Stimulated activated CD8-positive, alpha-beta memory T cell treated with anti-CD3 and anti-CD28 coated beads, Interleukin-15, amount 100 ng/mL, for 24 hours (primary cell): ENCODE results near the gene TMEM200A.

Source experiments
- DNase-seq: peaks from one replicate; pipeline ENCODE4 v3.0.0-alpha.2; 2020; ENCODE audit warnings: low read depth

Gene TMEM200A

DNA sequence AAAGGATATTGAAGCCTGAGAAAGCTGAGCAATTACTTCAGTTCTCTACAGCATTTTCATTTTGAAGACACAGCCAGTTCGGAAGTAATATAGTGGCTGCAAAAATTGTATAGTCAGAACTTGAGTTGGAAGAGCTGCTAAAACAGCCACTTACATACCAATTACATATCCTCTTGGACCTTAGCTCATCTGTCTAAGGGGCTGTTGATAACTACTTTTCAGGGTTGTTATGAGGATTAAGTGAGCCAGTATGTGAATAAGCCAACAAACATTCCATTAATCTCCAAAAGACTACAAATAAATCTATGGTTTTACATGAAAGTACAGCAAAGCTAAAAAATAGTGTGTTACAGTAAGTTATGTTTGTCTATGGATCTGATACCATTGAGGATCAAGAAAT lies 59.7 kb downstream of the TMEM200A start:
- no peak for DNase-seq

DNA sequence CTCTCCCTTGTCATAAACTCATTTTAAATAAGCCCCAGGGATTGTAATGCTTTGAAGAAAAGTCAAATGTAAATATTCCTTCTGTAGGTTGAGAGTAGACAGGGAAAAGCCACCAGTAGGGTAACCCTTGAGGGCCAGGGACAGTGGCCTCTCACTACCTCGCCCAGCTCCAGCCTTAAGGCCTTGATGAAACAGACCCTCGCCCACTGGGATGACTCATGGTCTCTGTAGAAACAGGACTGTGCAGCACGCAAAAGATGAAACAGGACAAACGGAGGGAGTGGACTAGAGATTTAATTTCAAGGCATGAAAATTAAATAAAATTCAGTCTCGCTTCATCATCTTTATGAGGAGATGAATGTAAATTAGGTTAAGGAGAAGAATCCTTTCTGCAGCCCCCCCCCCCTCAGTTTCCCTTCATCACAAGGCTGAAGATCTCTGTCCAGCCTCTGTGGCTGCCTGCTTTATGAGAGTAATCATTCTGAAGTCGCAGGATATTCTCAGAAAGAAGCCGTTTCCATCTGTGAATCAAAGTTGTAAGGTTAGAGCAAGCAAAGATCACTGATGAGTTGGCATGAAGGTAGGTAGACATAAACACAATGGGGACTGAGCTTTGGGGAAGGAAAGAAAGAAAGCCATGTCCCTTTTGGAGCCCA lies 60.4 kb downstream of the TMEM200A start:
- DNase-seq = no peak

DNA sequence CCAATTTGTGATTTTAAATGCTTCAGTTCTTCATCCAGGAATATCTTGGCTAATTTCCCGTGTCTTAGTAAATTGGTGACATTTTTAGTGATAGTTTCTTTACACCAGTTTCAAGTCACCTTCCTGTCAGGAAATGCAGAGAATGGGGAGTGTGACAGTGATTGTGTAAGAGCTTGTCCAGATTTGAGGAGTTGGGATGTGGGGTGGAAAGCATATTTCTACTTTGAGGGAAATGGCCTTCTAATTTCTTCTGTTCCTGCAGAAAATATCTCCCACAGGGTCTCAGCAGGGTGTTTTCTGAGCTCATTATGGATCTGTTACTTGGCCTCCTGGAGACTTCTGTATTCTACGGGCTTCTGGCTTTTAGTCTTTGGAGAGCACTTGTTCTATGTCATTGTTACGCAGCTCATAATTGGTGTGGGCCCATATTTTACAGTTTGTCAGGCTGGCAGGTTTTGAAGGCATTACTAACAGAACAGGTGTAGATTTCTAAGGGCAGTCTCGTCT lies 65.6 kb downstream of the TMEM200A start:
- DNase-seq = no peak

DNA sequence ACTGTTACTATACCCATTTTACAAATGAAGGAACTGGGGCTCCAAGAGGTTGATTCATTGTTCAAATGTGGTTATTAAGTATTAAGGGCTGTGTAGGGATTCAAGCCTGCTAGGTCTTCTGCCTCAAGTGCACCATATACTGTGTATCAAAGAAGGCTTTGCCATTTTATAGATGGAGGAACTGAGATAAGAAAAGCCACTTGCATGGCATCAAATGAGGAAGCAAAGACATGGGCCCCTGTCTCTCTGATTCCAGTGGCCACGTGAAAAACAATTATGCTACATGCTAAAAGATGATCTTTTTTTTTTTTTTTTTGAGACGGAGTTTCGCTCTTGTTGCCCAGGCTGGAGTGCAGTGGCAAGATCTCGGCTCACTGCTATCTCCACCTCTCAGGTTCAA lies 67.0 kb downstream of the TMEM200A start:
- no peak for DNase-seq

DNA sequence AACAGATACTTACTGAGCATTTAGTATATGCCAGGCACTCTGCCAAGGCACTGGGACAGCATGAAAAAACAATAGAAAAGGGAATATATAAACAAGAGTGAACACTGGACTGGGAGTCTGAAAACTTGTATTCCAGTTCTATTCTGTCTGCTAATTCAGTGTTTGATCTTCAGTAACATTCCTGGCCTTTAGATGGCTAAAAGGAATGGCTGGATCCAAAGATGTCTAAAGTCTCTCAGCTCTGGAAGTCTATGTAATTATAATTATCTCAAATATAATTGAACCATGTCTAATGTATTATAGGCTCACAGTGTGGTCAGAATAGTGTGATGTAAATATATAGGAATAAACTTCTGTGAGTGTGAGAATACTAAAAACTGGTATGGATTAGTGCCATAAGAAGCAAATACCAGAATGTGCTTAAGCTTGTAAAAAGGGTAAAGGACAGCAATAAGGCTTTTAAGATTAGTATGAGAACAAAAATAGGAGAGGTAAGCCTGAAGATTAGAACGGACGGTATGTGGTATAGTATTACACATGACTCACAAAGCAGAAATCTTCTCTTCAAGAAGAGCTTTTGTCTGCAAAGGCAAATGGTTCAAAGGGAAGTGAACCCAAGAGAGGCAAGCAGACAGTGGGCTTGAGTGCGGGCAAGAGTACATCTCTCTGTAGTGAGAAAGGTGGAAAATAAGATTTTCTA lies 68.5 kb downstream of the TMEM200A start:
- no peak for DNase-seq

DNA sequence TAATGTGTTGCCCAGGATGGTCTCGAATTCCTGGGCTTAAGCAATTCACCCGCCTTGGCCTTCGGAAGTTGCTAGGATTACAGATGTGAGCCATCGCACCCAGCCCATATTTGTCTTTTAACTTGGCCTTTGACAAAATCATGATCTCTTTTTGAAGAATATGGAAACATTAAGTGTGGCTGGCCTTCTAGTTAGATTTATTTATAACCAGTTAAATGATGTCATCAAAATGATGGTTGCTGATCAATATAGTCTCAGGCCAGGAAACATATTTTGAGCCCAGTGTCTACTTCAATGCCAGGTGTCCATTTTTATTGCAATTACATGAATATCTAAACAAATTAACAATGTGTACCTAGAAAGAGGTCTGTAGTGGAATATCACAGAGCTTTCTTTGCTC lies 69.4 kb downstream of the TMEM200A start:
- no peak for DNase-seq

DNA sequence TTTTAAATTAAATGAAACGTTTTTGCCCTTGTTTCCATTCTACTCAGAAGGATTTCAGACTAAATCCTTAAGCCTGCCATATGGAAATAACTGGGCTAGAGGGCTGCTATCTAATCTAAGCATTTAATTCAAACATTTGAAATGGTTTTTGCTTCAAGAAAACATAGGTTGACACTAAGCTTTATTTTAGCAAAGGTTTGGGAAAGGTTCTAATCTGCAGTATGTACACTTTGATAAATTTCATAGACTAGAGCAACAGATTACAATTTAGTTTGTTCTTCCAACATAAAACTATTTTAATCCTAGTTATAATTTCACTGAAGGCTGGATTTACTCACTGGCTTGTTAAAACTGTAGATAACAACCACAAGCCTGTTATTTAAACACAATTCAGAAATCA lies 72.1 kb downstream of the TMEM200A start:
- DNase-seq = no peak

DNA sequence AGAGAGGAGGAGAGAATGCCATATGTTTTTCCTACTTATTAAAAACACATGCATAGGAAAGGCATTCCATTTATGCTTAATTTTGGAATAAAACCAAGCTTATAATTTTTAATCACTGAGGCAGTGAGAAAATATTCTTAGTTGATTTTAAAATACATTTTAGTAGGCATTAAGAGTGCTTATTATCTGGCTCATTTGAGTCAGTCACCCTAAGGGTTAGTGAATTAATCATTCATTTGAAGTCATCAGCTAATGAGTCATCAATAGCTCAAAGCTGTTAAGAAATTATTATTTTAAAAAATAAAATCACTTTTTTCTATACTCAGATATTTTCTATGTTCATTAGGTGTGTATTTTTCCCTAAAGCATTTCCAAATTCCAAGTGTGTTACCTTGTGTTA lies 81.6 kb downstream of the TMEM200A start:
- no peak for DNase-seq

DNA sequence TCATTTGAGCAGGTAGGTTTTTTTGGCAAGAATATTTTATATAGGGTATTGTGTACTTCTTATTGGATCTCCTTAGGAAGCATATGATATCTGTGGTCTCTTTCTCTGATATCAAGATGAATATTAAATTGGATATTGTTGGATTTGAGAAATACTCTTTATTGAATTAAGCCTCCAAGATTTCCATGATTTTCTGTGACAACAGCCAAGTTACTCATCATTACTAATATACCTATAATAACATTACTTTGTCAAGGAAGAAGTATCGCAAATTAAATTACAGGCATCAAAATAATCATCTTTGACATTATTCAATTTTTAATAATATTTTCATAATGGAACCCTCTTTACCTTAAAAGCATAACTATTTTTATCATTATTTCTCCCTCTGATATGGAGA lies 86.5 kb downstream of the TMEM200A start:
- DNase-seq = no peak

DNA sequence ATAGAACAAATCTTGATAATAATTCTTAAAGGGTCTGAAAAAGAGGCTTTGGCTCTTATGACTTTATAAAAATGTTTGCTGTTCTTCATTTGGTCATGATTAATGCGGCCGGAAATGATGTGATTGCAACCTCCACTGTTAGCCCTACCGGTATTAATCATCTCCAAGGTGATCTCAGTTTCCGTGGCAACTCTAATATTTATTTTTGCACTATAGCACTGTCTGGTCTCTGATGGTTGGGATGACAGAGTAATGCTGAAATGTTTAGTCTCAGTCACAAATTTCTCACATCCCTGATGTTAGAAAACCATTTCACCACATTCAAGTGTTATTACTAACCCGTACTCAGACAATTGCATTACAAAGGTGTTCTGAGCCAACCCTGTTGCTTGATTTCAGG lies 87.4 kb downstream of the TMEM200A start:
- no peak for DNase-seq

DNA sequence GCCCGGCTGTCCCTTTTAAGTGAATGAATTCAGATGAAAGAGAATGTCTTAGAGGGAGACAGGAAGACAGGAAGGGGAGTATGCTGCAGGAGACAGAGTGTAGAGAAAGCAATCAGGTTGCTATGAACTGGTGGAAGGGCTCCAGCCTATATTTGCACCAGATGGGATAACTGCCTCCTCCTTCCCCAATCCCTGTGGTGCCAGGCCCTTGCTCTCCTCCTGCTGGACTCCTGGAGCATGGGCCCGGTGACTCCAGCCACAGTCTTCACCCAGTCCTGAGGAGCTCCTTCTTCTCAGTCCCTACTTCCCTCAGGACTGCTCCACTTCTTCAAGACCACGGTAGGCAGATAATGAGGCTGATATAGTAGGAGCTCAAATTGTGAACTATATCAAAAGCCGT lies 91.8 kb downstream of the TMEM200A start:
- no peak for DNase-seq

DNA sequence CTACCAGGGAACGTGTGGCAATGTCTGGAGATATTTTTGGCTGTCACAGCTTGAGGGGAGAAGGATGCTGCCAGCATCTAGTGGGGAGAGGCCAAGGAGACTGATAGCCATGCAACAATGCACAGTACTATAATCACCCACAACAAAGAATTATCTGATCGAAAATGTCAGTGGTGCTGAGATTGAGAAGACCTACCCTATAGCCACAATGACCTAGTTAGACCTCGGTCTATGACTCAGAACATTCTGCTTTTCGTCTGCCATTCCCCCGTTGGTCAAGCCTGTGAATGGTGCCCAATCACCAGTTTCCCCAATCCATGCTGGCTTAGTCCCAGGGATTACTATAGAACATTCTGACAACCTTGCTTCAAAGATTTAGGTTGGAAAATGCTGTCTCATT lies 93.5 kb downstream of the TMEM200A start:
- no peak for DNase-seq

DNA sequence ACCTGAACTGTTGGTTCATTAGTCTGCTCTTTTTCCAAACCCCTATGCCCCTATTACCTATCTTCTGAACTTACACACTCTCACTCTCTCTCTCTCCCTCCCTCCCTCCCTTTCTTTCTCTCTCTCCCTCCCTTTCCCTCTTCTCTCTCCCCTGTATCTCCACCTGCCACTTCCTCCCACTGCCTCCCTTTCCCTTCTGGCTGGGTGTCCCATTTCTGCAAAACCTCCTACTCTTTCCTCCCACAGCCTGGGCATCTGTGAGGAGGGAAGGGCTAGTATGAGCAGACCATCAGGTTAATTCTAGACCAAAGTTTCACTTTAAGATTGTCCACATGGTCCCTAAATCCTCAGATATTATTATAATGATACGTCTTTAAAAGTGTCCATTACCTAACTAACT lies 95.1 kb downstream of the TMEM200A start:
- DNase-seq = no peak

DNA sequence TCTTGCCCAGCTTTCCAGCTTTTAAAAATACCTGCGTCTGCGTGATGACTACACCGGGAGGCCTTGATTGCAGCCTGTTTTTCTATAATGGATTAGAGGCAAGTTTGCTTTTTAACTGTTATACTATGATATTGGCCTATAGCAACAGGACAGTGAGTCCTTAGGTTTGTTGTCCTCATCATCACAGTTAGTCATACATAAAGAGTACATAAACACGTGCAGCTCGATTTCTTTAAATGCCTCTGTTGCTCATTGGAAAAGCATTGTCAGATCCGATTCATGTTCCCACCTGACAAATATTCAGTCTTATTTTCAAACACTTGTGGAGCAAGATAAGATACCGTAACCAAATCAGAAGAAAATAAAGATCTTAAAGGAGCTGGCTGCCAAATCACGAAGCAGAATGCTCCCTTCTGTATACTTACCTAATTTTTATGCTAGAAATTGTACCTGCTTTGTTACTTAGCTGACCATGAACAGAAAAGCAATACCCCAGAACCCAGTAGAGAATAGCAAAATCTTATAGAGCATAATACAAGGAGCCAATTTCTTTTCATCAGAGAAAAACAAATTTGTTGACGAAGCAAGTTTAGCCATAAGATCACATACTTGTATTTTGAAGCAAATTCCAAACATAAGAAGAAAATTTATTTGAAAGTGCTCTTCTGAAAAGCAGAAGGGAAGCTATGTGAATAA lies 100.4 kb downstream of the TMEM200A start:
- no peak for DNase-seq

DNA sequence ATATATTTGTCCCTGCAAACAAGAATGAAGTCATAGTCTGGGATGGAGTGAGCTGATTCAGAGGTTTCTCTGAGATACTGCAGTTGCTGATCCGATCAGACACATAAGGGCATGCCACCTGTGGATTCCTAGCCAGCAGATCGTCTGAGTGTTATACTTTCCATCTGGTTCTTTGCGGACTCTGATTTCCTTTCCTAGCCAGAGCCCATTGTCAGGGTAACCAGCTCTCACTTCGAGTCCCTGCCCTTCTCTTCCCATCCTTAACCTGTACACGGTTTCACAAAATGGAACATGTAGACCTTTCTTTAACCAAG lies 100.9 kb downstream of the TMEM200A start:
- DNase-seq = no peak

DNA sequence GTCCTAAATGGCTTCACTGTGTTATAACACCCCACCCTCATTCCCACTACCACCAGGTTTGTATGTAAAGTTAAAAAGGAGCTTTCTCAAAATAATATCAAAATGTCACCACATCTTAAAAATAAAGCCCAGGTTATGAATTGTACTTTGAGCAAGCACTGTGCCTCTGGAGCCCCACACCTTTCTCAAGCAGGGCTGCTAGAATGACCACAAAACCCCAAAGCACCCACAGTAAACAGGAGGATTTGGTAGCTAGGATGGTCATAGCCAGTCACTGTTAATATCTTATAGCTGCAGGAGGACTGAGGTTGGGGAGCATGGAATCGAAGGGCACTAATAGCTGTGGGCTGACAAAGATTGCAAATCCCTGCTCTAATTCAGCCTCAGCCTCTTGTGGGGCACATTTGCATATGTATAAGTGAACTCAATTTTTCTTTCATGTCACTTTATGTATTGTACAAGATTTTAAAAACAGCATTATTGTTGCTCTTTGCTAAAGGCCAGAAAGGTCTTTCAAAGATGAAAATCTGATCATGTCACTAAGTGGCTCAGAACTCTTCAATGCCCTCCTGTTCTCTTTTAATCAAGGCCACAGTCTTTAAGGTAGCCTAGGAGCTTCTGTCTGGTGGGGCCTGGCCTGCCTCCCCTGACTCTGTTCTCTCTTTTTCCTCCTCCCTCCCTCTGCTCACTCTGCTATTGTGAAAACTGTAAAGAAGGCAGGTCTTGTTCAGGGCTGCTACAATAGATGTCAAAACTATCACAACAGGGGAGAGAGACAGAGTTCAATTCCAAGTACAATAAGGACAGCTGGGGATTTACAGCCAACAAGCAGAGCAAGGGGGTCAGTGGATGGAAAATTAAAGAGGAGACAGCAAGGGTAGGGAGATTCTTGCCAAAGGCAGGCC lies 101.6 kb downstream of the TMEM200A start:
- no peak for DNase-seq

DNA sequence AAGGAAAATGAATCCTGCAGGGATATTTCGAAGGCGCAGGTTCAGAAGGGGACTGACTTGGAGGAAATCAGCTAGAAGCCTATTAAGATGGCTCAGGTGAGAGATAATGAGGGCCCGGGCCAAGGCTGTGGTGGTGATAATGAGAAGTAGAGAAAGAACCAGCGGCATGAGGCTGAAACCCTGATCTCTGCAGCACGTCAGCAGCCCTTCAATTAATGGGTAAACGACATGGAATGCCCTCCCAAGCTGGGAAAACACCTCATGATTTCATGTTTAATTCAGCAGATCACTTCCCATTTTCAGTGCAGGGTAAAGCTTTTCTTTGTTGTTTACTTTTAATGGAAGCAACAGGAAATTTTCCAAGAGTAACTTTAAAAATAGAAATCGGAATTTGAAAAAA lies 104.9 kb downstream of the TMEM200A start:
- DNase-seq = no peak

DNA sequence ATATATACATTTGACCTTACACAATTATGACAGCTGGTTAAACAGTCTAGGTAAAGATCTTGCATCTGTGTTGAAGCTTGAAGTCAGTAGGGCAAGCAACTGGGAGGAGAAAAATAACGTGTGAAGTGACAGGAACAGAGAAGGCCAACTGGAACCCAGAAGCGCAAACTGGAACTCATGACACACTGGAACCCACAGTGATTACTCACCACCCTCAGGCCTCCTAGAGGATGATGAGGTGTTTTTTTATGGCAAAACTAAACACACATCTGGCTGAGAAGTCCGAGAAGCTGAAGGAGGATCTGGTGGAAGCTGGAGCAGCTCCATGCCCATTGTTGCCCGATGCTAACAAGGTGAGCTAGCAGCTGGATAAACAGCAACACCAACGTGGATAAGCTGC lies 108.1 kb downstream of the TMEM200A start:
- DNase-seq = no peak

DNA sequence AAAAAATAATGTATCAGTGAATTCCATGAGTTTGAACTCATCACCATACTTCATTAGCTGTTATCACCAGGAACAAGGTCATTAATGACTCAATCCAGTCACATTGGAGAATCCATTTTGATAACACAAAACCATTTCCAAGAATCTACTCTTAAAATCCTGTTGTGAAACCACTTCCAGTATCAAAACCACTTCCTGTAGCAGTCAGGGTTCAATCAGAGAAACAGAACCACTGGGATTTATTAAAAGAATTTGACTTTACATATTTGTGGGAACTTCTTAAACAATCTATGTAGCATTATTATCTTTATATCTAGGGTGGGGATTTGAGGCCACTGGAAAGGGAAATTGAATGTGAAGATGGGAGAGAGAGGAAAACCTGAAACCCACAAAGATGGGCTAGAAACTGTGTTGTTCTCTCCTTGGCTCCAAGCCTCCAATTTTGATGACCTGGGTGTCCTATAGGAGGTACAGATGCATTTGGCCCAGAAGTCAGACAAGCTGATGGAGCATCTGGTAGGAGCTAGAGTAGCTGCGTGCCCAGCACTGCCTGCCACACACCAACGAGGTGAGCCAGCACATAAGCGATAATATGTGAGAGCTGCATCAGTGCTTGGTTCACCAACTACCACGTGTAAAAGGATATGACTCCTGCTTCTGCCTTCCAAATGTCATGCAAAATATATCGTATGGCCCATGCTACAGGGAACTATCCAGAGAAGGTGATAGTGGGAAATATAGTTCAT lies 117.0 kb downstream of the TMEM200A start:
- no peak for DNase-seq

DNA sequence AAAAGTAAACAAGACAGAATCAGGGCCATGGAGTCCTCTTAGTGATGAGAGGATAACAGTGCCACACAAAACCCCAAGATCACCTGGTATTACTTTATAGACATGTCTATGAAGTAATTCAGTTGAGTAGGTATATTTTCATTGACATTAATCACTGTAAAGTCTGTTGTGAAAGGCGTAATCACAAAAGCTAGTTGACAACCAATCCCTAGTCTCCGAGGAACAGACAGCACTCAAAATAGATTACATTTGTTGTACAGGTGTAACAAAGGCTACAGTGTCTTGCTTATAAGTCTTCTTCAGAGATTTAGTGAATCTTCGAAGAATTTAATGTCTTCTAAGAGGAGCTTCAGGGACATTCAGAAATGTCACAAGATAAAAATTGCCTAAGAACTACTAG lies 120.1 kb downstream of the TMEM200A start:
- no peak for DNase-seq

DNA sequence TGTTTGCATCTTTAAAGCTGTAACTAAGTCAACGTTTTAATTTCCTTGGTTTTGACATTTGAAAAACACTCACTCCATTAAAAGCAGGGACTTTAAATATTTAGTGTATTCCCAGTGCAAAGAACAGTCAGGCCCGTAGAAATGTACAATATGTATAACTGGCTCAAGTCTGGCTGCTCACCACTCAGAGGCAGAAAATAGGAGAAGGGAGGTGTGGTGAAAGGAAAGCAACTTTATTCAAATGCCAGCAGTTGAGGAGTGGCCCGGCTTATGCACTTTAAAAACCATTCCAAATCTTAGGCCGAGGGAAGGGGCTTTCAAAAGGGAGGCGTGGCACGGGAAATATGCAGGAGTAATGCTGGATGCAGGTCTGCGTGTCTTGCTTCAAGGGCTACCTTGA lies 120.6 kb downstream of the TMEM200A start:
- no peak for DNase-seq

DNA sequence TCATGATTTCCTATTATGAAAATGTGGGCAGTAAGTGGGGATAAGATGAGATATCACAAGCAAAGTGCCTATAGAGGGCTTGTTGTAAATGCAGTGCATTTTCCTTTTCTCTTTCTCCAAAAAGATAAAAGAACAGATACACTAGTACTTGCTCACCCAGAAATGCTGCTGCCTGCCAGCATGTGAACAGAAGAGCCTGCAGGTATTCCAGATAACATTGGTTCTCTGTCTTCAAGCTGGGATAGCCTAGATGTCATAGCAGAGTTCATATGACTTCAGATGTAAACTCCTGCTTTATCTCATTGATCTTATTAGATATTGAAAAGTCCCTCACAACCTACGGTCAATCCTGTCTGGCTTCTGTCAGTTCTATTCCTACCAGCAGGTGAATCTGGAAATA lies 123.7 kb downstream of the TMEM200A start:
- no peak for DNase-seq
